Measurements from ENCODE around the gene KANSL1L. TPM values are rescaled to one million over a fixed set of nuclear protein-coding genes. Genes with fewer than 3 reads are reported as not detected.

The KANSL1L gene
- polyA plus RNA-seq, 2 of the 4 experiments (the other 2 are of a cell fraction) = 1.0 to 2.7 TPM

DNA sequence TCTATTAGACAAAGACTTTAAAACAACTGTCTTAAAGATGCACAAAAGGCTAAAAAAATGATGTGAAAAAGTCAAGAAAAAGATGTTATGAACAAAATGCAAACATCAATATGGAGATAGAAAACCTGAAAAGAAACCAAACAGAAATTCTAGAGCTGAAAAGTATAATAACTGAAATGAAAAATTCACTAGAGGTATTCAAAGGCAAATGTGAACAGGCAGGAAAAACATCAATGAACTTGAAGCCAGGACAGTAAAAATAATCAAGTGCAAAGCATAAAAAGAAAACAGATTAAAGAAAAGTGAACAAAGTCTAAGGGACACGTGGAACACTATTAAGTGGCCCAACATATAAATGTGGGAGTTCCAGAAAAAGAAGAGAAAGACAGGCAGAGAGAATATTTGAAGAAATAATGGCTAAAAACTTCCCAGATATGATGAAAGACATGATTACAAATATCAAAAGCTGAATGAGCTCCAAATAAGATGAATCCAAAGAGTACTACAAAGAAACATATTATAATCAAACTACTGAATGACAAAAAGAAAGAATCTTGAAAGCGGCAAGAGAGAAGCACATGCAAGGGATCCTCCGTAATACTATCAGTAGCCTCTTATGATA, 57.5 kb downstream of the KANSL1L start:
- CTCF ChIA-PET = no interaction called here
- POLR2A ChIA-PET = no interaction called here
- no peak for FAIRE-seq

GRCh38 chr2:210112871-210113270, 58.3 kb downstream of the KANSL1L start:
- ChIA-PET CTCF (no interaction called here), POLR2A (no interaction called here)
- H3K27ac ChIP-seq = no peak overlapping the region
- no peak overlapping the region for H3K4me2 ChIP-seq
- ATAC-seq (no peak), FAIRE-seq (no peak), DNase-seq (ENCODE audit: low read depth in 1 of 2, low spot score in 1 of 2) (no peak)
- H3K4me1 ChIP-seq = no peaks in the 10 kb centered on the region
- H3K4me3 ChIP-seq = no peak overlapping the region
- no peaks in the 10 kb centered on the region for H3K9me3 ChIP-seq
- TF ChIP-seq RFX5 (IDR thresholded peaks at IDR 0.05) = no peak
- TF ChIP-seq TFCP2L1 (CRISPR knock-in tag; IDR thresholded peaks at IDR 0.05) = no peak
- TF ChIP-seq SREBF2 (IDR thresholded peaks at IDR 0.05) = no peak
- no peak for TF ChIP-seq USF2 (IDR thresholded peaks at IDR 0.05)
- TF ChIP-seq ZC3H11A (IDR thresholded peaks at IDR 0.05) = no peak
- TF ChIP-seq POLR2AphosphoS2 (conservative IDR thresholded peaks at IDR 0.05; ENCODE audit: low read length) = no peak
- TF ChIP-seq BHLHE40 (IDR thresholded peaks at IDR 0.05; ENCODE audit: low read depth, low read length) = no peak
- no peak for TF ChIP-seq NFE2L2 (conservative IDR thresholded peaks at IDR 0.05; ENCODE audit: low read length)
- TF ChIP-seq EP300 (IDR thresholded peaks at IDR 0.05) = no peak

More for the DNA sequence above, 57.5 kb downstream of the KANSL1L start:
- ATAC-seq (no peak), DNase-seq (ENCODE audit: low read depth in 1 of 2, low spot score in 1 of 2) (no peak)
- no peak overlapping the region for H3K4me2 ChIP-seq
- no peaks in the 10 kb centered on the region for H3K9me3 ChIP-seq
- 57% methylated on average over 3 of the region's 3 CpGs for WGBS (ENCODE audit: missing lambda C conversion rate)
- H3K4me3 ChIP-seq = no peak overlapping the region
- no peak for TF ChIP-seq TFCP2L1 (CRISPR knock-in tag; IDR thresholded peaks at IDR 0.05)
- TF ChIP-seq FOSL2 (IDR thresholded peaks at IDR 0.05) = no peak
- TF ChIP-seq FOSL2 (CRISPR knock-in tag; IDR thresholded peaks at IDR 0.05) = no peak
- TF ChIP-seq, protein P1, sequence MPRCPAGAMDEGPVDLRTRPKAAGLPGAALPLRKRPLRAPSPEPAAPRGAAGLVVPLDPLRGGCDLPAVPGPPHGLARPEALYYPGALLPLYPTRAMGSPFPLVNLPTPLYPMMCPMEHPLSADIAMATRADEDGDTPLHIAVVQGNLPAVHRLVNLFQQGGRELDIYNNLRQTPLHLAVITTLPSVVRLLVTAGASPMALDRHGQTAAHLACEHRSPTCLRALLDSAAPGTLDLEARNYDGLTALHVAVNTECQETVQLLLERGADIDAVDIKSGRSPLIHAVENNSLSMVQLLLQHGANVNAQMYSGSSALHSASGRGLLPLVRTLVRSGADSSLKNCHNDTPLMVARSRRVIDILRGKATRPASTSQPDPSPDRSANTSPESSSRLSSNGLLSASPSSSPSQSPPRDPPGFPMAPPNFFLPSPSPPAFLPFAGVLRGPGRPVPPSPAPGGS (IDR thresholded peaks at IDR 0.05) = no peak
- TF ChIP-seq, protein P2, sequence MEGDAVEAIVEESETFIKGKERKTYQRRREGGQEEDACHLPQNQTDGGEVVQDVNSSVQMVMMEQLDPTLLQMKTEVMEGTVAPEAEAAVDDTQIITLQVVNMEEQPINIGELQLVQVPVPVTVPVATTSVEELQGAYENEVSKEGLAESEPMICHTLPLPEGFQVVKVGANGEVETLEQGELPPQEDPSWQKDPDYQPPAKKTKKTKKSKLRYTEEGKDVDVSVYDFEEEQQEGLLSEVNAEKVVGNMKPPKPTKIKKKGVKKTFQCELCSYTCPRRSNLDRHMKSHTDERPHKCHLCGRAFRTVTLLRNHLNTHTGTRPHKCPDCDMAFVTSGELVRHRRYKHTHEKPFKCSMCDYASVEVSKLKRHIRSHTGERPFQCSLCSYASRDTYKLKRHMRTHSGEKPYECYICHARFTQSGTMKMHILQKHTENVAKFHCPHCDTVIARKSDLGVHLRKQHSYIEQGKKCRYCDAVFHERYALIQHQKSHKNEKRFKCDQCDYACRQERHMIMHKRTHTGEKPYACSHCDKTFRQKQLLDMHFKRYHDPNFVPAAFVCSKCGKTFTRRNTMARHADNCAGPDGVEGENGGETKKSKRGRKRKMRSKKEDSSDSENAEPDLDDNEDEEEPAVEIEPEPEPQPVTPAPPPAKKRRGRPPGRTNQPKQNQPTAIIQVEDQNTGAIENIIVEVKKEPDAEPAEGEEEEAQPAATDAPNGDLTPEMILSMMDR (IDR thresholded peaks at IDR 0.05) = no peak
- no peak for TF ChIP-seq POLR2AphosphoS2 (conservative IDR thresholded peaks at IDR 0.05; ENCODE audit: low read length)
- no peak for TF ChIP-seq FOXS1 (CRISPR knock-in tag; IDR thresholded peaks at IDR 0.05)
- TF ChIP-seq KDM5A (IDR thresholded peaks at IDR 0.05) = no peak
- no peak for TF ChIP-seq SMC3 (IDR thresholded peaks at IDR 0.05)
- TF ChIP-seq RAD21 (conservative IDR thresholded peaks at IDR 0.05 in 1 of 2, IDR thresholded peaks at IDR 0.05 in 1 of 2) = no peak
- no peak for TF ChIP-seq ELK1 (IDR thresholded peaks at IDR 0.05; ENCODE audit: low read depth, low read length)
- TF ChIP-seq HOXA7 (CRISPR knock-in tag; IDR thresholded peaks at IDR 0.05) = no peak
- TF ChIP-seq CHD4 (IDR thresholded peaks at IDR 0.05; ENCODE audit: borderline replicate concordance) = no peak
- H3K27ac ChIP-seq = no peak overlapping the region
- no peaks in the 10 kb centered on the region for H3K4me1 ChIP-seq

GRCh38 chr2:210099940-210100339, 71.3 kb downstream of the KANSL1L start:
- TF ChIP-seq EP300 (IDR thresholded peaks at IDR 0.05) (no peak), MAZ (IDR thresholded peaks at IDR 0.05; ENCODE audit: borderline replicate concordance, low read depth, low read length) (no peak), POLR2A (IDR thresholded peaks at IDR 0.05; ENCODE audit: low read length) (no peak), RAD21 (conservative IDR thresholded peaks at IDR 0.05 in 1 of 2, IDR thresholded peaks at IDR 0.05 in 1 of 2) (no peak), ZSCAN20 (CRISPR knock-in tag; IDR thresholded peaks at IDR 0.05) (no peak), CEBPB (IDR thresholded peaks at IDR 0.05) (no peak), RCOR1 (IDR thresholded peaks at IDR 0.05; ENCODE audit: low read depth, low read length) (no peak), HEYL (CRISPR knock-in tag; IDR thresholded peaks at IDR 0.05) (no peak), ESRRA (IDR thresholded peaks at IDR 0.05; ENCODE audit: borderline replicate concordance, low read length) (no peak), MAFK (IDR thresholded peaks at IDR 0.05; ENCODE audit: partially characterized antibody) (no peak), NPAS2 (CRISPR knock-in tag; IDR thresholded peaks at IDR 0.05; ENCODE audit: borderline replicate concordance) (no peak), HOXA7 (CRISPR knock-in tag; IDR thresholded peaks at IDR 0.05) (no peak), ZC3H11A (IDR thresholded peaks at IDR 0.05) (no peak)
- TF ChIP-seq, protein P3, sequence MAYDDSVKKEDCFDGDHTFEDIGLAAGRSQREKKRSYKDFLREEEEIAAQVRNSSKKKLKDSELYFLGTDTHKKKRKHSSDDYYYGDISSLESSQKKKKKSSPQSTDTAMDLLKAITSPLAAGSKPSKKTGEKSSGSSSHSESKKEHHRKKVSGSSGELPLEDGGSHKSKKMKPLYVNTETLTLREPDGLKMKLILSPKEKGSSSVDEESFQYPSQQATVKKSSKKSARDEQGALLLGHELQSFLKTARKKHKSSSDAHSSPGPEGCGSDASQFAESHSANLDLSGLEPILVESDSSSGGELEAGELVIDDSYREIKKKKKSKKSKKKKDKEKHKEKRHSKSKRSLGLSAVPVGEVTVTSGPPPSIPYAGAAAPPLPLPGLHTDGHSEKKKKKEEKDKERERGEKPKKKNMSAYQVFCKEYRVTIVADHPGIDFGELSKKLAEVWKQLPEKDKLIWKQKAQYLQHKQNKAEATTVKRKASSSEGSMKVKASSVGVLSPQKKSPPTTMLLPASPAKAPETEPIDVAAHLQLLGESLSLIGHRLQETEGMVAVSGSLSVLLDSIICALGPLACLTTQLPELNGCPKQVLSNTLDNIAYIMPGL (CRISPR knock-in tag; IDR thresholded peaks at IDR 0.05; ENCODE audit: borderline replicate concordance) = no peak
- CTCF ChIA-PET = no interaction called here
- no peak for DNase-seq (ENCODE audit: low read depth in 1 of 2, low spot score in 1 of 2)

More at GRCh38 chr2:210099940-210100339, 71.3 kb downstream of the KANSL1L start:
- WGBS (ENCODE audit: missing lambda C conversion rate) = 40% methylated on average over 6 of the region's 6 CpGs
- H3K27ac ChIP-seq = no peak overlapping the region
- H3K9me3 ChIP-seq = no peaks in the 10 kb centered on the region
- no peak overlapping the region for H3K4me3 ChIP-seq
- ATAC-seq = no peak
- no peaks in the 10 kb centered on the region for H3K4me1 ChIP-seq
- H3K4me2 ChIP-seq = no peak overlapping the region
- FAIRE-seq = no peak
- POLR2A ChIA-PET = no interaction called here

Measured in A549 (cell line).